ENCODE data around the gene CKMT1B. TPM values are rescaled to one million over a fixed set of nuclear protein-coding genes. Genes with fewer than 3 reads are reported as not detected.
"Not testable (repeated sequence)": the region's sequence is repeated elsewhere in the genome, so short reads cannot be mapped to it uniquely, and the experiment has no call there.

CKMT1B gene
- not detected for total RNA-seq

DNA sequence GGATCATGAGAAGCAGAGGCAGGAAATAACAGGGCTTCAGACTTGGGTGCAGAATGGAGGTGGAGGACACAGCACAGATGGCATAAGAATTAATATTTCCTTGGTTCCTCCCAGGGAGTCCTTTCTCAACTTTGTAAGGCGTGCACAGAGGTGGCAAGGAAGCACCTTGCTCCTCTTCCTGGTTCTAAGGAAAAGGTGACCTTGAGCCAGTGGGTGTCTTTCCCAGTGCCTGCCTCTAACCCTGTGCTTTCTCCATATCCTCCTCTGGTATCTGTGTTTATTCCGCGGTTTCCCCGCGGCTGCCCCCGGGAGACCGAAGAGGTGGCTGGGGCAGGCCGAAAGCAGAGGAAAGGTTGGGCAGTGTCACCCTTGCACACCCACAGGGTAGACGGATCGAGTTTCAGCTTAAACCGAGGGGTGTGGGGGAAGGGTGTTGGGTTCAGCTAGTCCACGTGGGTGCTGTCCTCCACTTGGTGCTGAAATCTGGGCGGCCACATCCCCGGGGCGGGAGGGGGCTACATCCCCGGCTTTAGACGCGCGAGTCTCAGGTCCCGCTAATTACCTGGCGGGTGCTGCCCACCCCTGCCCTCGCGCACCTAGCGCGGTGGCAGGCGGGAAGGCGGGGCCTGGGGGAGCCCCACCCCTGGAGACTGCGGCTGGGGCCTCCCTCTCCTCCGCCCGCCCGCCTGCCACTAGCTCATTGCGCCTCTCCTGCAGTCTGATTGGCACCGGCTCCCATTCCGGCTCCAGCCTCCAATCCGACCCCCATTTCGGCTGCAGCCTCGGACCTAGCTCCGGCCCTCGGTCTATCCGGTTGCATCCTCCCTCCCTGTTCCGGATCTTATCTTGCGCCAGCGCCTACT lies at the start of gene CKMT1B:
TSS of gene CKMT1B (plus strand) at position 700 of the 863 bp plus-strand sequence. CDS start 192 bp downstream, outside the sequence.
- H3K36me3 Mint-ChIP-seq (ENCODE audit: low read depth); H3K4me3 Mint-ChIP-seq; H3K4me1 Mint-ChIP-seq; POLR2A ChIA-PET; H3K27ac Mint-ChIP-seq; DNase-seq; H3K9me3 Mint-ChIP-seq; CTCF ChIA-PET: not testable (repeated sequence)
- peaks cover 11% of the 10 kb centered on the region for H3K27me3 Mint-ChIP-seq

GRCh38 chr15:43544266-43544665 lies 49.6 kb upstream of the CKMT1B start:
- H3K4me3 Mint-ChIP-seq, result no peak overlapping the region
- no peaks in the 10 kb centered on the region for H3K36me3 Mint-ChIP-seq (ENCODE audit: low read depth)
- CTCF ChIA-PET, result no interaction called here
- no peaks in the 10 kb centered on the region for H3K9me3 Mint-ChIP-seq
- peaks cover 6% of the 10 kb centered on the region for H3K4me1 Mint-ChIP-seq
- no peaks in the 10 kb centered on the region for H3K27me3 Mint-ChIP-seq
- DNase-seq, result no peak
- H3K27ac Mint-ChIP-seq, result no peak overlapping the region
- POLR2A ChIA-PET, result no interaction called here

DNA sequence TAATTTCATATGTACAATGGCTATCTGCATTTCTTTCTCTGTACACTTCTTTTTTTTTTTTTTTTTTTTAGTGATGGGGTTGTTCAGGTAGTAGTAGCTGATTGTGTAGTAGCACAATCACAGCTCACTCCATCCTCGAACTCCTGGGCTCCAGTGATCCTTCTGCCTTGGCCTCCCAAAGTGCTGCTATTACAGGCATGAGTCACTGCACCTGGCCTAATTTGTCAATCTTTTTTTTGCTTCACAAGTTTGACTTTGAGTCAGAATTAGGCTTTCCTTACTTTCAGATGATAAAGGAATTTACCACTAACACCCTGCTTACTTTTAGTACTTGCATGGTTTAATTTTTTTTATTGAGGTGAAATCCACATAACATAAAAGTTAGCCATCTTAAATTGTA lies 48.4 kb upstream of the CKMT1B start:
- no peak overlapping the region for H3K4me3 Mint-ChIP-seq
- ChIA-PET CTCF (interaction anchor here (2.3 kb wide), 1 partner anchor 30 kb away, joined by 8 read pairs; no protein-coding TSS in a partner anchor), POLR2A (no interaction called here)
- H3K9me3 Mint-ChIP-seq, result no peaks in the 10 kb centered on the region
- H3K4me1 Mint-ChIP-seq, result peaks cover 6% of the 10 kb centered on the region
- DNase-seq, result no peak
- H3K27ac Mint-ChIP-seq, result no peak overlapping the region
- H3K36me3 Mint-ChIP-seq (ENCODE audit: low read depth), result no peaks in the 10 kb centered on the region
- no peaks in the 10 kb centered on the region for H3K27me3 Mint-ChIP-seq

- no peaks in the 10 kb centered on the region for H3K9me3 Mint-ChIP-seq
- H3K4me3 Mint-ChIP-seq, result no peak overlapping the region
- no peaks in the 10 kb centered on the region for H3K36me3 Mint-ChIP-seq (ENCODE audit: low read depth)
- ChIA-PET POLR2A (no interaction called here), CTCF (interaction anchor here (2.3 kb wide), 1 partner anchor 32 kb away, joined by 8 read pairs; no protein-coding TSS in a partner anchor)
- H3K4me1 Mint-ChIP-seq, result no peaks in the 10 kb centered on the region
- no peak for DNase-seq
- H3K27me3 Mint-ChIP-seq, result no peaks in the 10 kb centered on the region
- H3K27ac Mint-ChIP-seq, result no peak overlapping the region
Observed at GRCh38 chr15:43547539-43547938, 46.3 kb upstream of the CKMT1B start.

GRCh38 chr15:43550527-43551363 lies 43.1 kb upstream of the CKMT1B start:
- Mint-ChIP-seq H3K4me1 (no peaks in the 10 kb centered on the region), H3K9me3 (no peaks in the 10 kb centered on the region), H3K27ac (no peak overlapping the region), H3K36me3 (ENCODE audit: low read depth) (no peaks in the 10 kb centered on the region), H3K4me3 (no peak overlapping the region), H3K27me3 (no peaks in the 10 kb centered on the region)
- CTCF ChIA-PET, result no interaction called here
- POLR2A ChIA-PET, result no interaction called here
- no peak for DNase-seq

DNA sequence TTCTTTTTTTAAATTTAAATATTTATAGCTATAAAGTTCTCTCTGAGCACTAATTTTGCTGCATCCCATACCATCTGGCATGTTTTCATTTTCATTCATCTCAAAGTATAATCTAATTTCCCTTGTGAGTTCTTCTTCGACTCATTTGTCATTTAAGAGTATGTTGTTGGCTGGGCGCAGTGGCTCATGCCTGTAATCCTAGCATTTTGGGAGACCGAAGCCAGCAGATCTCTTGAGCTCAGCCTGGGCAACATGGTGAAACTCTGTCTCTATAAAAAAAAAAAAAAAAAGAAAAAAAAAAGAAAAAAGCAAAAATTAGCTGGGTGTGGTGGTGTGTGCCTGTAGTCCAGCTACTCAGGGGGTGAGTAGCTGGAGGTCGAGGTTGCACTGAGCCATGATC lies 41.6 kb upstream of the CKMT1B start:
- DNase-seq, result no peak
- Mint-ChIP-seq H3K27me3 (no peaks in the 10 kb centered on the region), H3K36me3 (ENCODE audit: low read depth) (no peaks in the 10 kb centered on the region), H3K9me3 (no peaks in the 10 kb centered on the region), H3K4me3 (no peak overlapping the region), H3K27ac (no peak overlapping the region), H3K4me1 (no peaks in the 10 kb centered on the region)
- ChIA-PET POLR2A (interaction anchor here (0.6 kb wide), 1 partner anchor 568 kb away, joined by 4 read pairs; no protein-coding TSS in a partner anchor), CTCF (no interaction called here)

DNA sequence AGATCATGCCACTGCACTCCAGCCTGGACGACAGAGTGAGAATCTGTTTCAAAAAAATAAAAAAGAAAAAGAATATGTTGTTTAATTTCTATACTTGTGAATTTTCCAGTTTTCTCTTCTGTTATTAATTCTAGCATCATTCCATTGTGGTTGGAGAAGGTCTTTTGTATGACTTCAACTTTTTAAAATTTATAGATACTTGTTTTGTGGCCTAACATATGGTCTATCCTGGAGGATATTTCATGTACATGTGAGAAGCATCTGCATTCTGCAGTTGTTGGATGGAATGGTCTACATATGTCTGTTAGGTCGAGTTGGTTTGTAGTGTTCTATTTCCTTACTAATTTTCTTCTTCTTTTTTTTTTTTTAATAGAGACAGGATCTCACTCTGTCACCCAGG lies 40.8 kb upstream of the CKMT1B start:
- no peaks in the 10 kb centered on the region for H3K27me3 Mint-ChIP-seq
- DNase-seq, result no peak
- H3K4me1 Mint-ChIP-seq, result no peaks in the 10 kb centered on the region
- no peaks in the 10 kb centered on the region for H3K9me3 Mint-ChIP-seq
- no peak overlapping the region for H3K4me3 Mint-ChIP-seq
- ChIA-PET CTCF (no interaction called here), POLR2A (no interaction called here)
- H3K27ac Mint-ChIP-seq, result no peak overlapping the region
- H3K36me3 Mint-ChIP-seq (ENCODE audit: low read depth), result no peaks in the 10 kb centered on the region

GRCh38 chr15:43562753-43563152 lies 31.1 kb upstream of the CKMT1B start:
- H3K9me3 Mint-ChIP-seq; H3K27ac Mint-ChIP-seq; DNase-seq; H3K4me1 Mint-ChIP-seq; POLR2A ChIA-PET; CTCF ChIA-PET; H3K36me3 Mint-ChIP-seq (ENCODE audit: low read depth); H3K27me3 Mint-ChIP-seq; H3K4me3 Mint-ChIP-seq: not testable (repeated sequence)

GRCh38 chr15:43563793-43564192 lies 30.0 kb upstream of the CKMT1B start:
- H3K4me3 Mint-ChIP-seq; POLR2A ChIA-PET; H3K4me1 Mint-ChIP-seq; H3K9me3 Mint-ChIP-seq; H3K36me3 Mint-ChIP-seq (ENCODE audit: low read depth); DNase-seq; H3K27me3 Mint-ChIP-seq; CTCF ChIA-PET; H3K27ac Mint-ChIP-seq: not testable (repeated sequence)

DNA sequence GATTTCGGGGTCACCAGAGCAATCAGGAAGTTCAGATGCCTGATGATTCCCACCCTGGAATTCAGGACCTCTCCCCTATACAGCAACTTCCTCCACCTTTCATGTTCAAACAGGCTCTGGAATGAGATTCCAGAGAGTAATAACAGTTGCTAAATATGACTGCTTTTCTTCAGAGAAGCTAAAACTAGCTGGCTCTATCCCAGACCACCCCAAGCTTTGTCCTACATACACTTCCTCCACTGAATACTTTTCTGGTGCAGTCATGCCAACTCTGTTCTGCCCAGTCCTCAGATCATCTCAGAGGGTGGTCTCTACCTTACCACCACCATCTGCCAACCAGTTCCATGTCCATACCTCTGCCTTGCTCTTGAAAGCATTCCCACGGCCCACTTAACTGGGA lies 27.2 kb upstream of the CKMT1B start:
- H3K9me3 Mint-ChIP-seq; DNase-seq; H3K4me3 Mint-ChIP-seq; H3K4me1 Mint-ChIP-seq; H3K27me3 Mint-ChIP-seq; H3K27ac Mint-ChIP-seq; H3K36me3 Mint-ChIP-seq (ENCODE audit: low read depth); CTCF ChIA-PET; POLR2A ChIA-PET: not testable (repeated sequence)

GRCh38 chr15:43574607-43575006 lies 19.2 kb upstream of the CKMT1B start:
- H3K4me3 Mint-ChIP-seq; H3K4me1 Mint-ChIP-seq; H3K9me3 Mint-ChIP-seq; CTCF ChIA-PET; H3K36me3 Mint-ChIP-seq (ENCODE audit: low read depth); H3K27ac Mint-ChIP-seq; DNase-seq; H3K27me3 Mint-ChIP-seq; POLR2A ChIA-PET: not testable (repeated sequence)

DNA sequence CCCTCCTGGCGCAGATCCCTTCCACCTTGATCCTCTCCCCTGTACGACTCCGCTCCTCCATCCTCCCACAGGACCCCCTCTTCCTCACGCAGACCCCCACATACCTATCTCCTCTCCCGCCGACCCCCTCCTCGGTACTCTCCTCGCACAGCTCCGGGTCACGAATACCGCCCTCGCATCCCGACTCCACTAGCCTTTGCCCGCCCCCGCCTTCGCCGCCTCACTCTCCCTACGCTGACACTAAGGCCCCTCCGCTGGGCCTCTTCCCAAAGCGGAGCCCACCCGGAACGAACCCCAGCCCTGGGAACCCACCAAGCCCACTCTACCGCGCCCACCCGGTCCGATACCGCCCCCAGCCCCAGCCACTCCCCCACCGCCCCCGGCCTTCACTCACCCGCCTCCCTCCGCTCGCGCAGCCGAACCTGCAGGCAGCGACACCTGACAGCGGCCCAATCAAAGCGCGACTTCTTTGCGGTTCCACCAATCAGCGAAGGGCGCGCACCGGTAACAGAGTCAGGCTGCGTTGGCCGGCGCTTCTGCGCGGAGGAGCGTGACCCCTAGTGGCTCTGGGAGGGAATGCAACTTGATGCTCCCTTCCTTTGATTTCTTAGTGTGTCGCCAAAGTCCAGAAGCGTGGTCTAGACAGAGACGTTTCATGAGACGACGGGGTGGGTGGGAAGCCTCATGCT lies 3.9 kb upstream of the CKMT1B start, which contains the start of gene PPIP5K1:
TSS of gene PPIP5K1 (minus strand) at position 431 of the 689 bp plus-strand sequence. CDS start 5,704 bp downstream, outside the sequence.
- H3K4me1 Mint-ChIP-seq; POLR2A ChIA-PET; DNase-seq; H3K9me3 Mint-ChIP-seq; CTCF ChIA-PET; H3K36me3 Mint-ChIP-seq (ENCODE audit: low read depth); H3K4me3 Mint-ChIP-seq; H3K27me3 Mint-ChIP-seq; H3K27ac Mint-ChIP-seq: not testable (repeated sequence)

DNA sequence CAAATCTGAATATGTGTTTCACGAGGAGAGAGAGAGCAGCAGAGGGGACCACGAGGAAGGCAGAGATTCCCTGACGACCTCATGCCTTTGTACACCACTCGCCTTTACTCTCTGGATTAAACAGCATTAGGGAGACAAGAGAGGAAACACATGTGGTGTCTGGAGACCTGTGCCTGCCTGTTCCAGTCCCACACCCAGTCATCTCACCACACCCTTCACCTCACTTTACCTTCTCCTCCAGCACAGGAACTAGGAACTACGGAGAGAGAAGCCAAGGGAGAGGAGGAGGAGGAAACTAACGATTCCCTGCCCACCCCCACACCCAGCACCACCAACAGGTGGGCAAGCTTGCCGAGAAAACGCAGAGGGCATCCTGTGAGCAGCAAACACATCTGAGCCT lies 986 bp upstream of the CKMT1B start:
- H3K27ac Mint-ChIP-seq; H3K9me3 Mint-ChIP-seq; POLR2A ChIA-PET; H3K27me3 Mint-ChIP-seq; DNase-seq; CTCF ChIA-PET; H3K4me3 Mint-ChIP-seq; H3K4me1 Mint-ChIP-seq; H3K36me3 Mint-ChIP-seq (ENCODE audit: low read depth): not testable (repeated sequence)

All from activated CD4-positive, alpha-beta T cell treated with anti-CD3 and anti-CD28 coated beads, Interleukin-2, amount 10 ng/mL, durations not matched to agents 7 days and 5 days (primary cell).